GM21367 (cell line): ENCODE data around the gene DCTPP1.
"Not testable (repeated sequence)": the region's sequence is repeated elsewhere in the genome, so short reads cannot be mapped to it uniquely, and the experiment has no call there.

Experiments used
- ATAC-seq: cut with Tn5 transposase; IDR thresholded peaks from one replicate; pipeline ENCODE4 v1.9.1; 2021; ENCODE audit not compliant: unreplicated experiment

Gene DCTPP1

GRCh38 chr16:30429678-30430427 lies at the start of gene DCTPP1:
Gene DCTPP1, minus strand, starts transcription at chr16:30430030. Its CDS starts 50 bp downstream, at chr16:30429980.
- peak; percentile 89 for ATAC-seq

DNA sequence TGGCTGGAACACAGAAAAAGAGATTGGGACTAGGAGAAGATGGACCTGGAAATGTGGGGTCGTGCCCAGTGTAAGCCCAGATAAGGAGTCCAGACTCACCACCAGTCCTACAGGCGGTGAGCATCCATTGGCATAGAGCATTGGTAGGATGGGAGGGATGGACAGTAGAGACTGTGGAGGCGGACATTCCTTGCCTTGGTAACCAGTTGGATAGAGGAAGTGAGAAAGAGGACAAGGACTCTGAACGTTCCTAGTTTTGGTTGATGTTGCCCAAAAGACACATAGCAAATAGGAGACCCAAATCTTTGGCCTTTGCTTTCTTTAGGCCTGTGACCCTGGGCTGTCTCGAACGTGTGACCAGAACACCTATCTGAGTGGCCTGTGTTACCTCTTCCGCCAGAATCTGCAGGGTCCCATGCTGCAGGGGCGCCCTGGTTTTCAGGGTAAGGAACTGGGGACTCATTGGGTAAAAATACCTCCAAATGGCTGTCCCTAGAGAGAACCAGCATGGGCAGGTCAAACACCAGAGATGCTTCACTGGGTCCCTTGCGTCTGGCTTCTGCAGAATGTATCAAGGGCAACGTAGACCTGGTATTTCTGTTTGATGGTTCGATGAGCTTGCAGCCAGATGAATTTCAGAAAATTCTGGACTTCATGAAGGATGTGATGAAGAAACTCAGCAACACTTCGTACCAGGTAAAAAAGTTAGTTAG lies 49.1 kb upstream of the DCTPP1 start:
- ATAC-seq: no peak

- not testable (repeated sequence) for ATAC-seq
These were observed 47.9 kb upstream of the DCTPP1 start for GRCh38 chr16:30477773-30478172.

- ATAC-seq: no peak
These were observed 47.2 kb upstream of the DCTPP1 start for GRCh38 chr16:30476991-30477390.

DNA sequence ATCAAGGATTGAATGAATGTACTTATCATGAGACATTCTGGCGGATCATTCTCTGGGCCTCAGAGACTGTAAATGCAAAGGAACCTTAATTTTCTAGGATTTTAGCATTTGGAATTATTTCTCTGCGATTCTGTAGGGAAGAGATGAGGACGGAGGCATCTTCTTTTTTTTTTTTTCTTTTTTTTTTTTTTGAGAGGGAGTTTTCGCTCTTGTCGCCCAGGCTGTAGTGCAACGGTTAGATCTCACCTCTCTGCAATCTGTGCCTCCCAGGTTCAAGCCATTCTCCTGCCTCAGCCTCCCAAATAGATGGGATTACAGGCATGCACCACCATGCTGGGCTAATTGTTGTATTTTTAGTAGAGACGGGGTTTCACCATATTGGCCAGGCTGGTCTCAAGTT lies 44.9 kb upstream of the DCTPP1 start:
- no peak for ATAC-seq

- no peak for ATAC-seq
These were observed 44.2 kb upstream of the DCTPP1 start for GRCh38 chr16:30474074-30474452.

- no peak for ATAC-seq
These were observed 43.6 kb upstream of the DCTPP1 start for GRCh38 chr16:30473231-30474073.

- ATAC-seq: peak; percentile 35
These were observed 42.6 kb upstream of the DCTPP1 start, which contains the start of gene ITGAL for GRCh38 chr16:30472328-30472942. Gene ITGAL, plus strand, starts transcription at chr16:30472742. Its CDS starts 96 bp downstream, at chr16:30472838.

- no peak for ATAC-seq
These were observed 40.8 kb upstream of the DCTPP1 start for GRCh38 chr16:30470632-30470995.

DNA sequence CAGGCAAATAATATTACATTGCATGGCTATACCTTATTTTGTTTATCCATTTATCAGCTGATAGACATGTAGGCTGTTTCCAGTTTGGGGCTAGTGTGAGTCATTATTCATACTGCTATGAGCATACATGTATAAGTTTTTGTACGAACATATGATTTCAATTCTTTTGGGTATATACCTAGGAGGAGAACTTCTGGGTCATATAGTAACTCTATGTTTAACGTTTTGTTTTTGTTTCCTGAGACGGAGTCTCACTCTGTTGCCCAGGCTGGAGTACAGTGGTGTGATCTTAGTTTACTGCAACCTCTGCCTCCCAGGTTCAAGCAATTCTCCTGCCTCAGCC lies 40.3 kb upstream of the DCTPP1 start:
- ATAC-seq: no peak

DNA sequence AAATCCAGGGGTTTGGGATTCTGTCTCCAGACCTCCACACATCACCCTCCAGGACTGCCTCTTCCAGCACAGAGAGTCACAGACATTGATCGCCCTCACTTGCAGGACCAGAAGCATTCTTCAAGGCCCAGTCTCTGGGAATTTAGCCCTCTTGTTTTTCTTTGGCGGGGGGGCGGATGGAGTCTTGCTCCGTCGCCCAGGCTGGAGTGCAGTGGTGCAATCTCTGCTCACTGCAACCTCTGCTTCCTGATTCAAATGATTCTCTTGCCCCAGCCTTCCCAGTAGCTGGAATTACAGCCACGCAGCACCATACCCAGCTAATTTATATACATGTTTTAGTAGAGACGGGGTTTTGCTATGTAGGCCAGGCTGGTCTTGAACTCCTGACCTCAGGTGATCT lies 34.2 kb upstream of the DCTPP1 start:
- ATAC-seq: no peak

GRCh38 chr16:30461426-30461825 lies 31.6 kb upstream of the DCTPP1 start:
- ATAC-seq: not testable (repeated sequence)

- no peak for ATAC-seq
These were observed 29.6 kb upstream of the DCTPP1 start for GRCh38 chr16:30459456-30459855.

GRCh38 chr16:30458561-30459394 lies 28.9 kb upstream of the DCTPP1 start:
- ATAC-seq: peak; percentile 61

DNA sequence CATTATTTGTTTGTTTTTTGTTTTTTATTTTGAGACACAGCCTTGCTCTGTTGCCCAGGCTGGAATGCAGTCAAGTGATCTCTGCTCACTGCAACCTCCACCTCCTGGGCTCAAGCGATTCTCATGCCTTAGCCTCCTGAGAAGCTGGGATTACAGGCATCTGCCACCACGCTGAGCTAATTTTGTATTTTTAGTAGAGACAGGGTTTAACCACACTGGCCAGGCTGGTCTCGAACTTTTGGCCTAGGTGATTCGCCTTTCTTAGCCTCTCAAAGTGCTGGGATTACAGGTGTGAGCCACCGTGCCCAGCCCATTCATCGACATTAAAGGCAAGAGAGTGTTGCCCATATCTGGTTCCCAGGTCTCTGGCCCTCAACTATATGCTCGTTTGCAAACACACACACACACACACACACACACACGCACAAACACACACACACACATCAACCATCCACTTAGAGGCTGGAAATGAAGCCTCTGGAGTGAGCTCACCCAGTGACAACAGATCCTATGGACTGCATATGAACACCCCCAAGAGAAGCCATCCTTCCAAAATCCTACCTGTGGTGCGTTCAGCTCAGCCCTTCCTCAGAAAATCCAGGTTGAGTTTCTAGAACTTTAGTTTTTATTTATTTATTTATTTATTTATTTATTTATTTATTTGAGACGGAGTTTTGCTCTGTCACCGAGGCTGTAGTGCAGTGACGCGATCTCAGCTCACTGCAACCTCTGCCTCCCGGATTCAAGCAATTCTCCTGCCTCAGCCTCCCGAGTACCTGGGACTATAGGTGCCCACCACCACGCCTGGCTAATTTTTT lies 28.1 kb upstream of the DCTPP1 start:
- no peak for ATAC-seq

DNA sequence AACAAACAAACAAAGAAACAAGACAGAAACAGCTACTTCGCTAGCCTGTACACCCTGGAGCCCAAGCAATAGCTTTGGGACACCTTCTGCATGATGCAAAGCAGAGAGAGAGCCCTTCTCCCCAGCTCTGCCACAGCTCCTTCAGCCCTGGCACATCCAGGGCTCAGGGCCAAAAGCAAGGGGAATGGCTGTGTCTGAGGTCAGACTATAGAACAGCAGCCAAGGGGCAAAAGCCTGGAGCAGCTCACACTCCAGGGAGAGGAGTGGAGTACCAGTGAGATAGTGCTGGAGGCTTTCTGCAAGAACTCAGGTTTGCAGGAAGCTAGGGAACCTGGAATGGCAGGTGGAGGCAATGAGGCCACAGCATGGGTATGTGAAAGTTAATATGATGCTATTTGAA lies 27.4 kb upstream of the DCTPP1 start:
- ATAC-seq: no peak

DNA sequence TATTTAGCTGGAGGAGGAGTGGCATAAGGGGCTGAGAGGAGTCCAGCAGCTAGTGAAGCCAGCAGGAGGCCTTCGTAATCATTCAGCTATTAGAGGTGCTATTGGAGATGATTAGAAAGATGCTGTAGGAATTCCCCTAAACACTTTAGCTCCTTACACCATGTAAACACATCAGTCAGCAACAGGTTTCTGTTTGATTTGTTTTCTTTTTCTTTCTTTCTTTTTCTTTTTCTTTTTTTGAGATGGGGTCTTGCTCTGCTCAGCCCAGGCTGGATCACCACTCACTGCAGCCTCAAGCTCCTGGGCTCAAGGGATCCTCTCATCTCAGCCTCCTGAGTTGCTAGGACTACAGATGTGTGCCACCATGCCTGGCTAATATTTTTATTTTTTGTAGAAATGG lies 26.5 kb upstream of the DCTPP1 start:
- ATAC-seq: no peak

GRCh38 chr16:30452709-30453580 lies 23.1 kb upstream of the DCTPP1 start:
- ATAC-seq: not testable (repeated sequence)

GRCh38 chr16:30449116-30449435 lies 19.2 kb upstream of the DCTPP1 start:
- no peak for ATAC-seq
